HG02970 (cell line): ENCODE measurements around the gene INAVA.
"Not testable (repeated sequence)": the region's sequence is repeated elsewhere in the genome, so short reads cannot be mapped to it uniquely, and the experiment has no call there.

Experiments used
- ATAC-seq: cut with Tn5 transposase; IDR thresholded peaks from one replicate; pipeline ENCODE4 v1.9.1; 2021; ENCODE audit warnings: mild to moderate bottlenecking, moderate library complexity, moderate number of reproducible peaks; ENCODE audit not compliant: unreplicated experiment, low FRiP score

Gene INAVA

GRCh38 chr1:200916152-200916551 lies 21.5 kb downstream of the INAVA start:
- no peak for ATAC-seq

DNA sequence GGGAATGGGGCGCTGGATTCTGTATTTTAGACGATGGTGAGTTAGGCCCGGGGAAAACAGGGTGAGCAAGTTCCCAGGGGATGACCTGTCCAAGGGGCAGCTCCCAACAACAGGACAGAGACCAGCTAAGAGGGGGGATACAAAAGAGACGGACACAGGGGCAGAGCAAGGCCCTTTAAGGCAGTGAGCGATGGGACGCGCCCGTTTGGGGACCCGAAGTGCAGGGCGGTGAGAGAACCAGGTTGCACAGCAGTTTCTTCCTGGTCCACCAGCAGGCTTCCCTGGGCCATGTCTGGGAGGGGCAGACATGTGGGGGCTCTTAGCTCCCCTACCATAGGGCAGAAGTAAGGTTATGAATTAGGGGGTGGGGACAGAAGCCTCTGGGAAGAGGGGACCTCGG lies 22.0 kb downstream of the INAVA start:
- no peak for ATAC-seq

DNA sequence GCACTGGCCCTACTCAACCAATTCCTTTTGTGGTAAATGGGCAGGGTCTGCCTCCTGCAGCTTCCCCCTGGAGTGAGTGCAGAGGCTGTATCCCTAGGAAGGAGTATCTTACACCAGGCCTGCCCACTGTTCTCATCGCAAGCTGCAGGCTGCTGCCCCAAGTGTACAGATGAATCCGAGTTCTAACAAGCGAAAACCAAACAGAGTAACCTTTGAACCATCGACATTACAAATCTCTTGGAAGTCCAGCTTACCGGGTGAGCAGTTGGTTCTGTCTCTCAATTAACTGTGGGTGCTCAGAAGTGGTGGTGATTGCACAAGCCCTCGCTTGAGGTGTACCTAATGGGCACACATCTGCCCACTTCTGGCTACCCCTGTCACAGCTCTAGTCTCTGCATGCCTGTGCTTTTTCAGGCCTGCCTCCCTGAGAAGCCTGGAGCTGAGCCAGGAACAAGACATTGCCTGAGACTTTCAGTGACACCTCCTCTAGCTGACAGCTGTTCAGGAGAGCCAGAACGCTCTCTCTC lies 22.7 kb downstream of the INAVA start:
- ATAC-seq: no peak

- no peak for ATAC-seq
These were observed 23.3 kb downstream of the INAVA start for GRCh38 chr1:200918006-200918405.

DNA sequence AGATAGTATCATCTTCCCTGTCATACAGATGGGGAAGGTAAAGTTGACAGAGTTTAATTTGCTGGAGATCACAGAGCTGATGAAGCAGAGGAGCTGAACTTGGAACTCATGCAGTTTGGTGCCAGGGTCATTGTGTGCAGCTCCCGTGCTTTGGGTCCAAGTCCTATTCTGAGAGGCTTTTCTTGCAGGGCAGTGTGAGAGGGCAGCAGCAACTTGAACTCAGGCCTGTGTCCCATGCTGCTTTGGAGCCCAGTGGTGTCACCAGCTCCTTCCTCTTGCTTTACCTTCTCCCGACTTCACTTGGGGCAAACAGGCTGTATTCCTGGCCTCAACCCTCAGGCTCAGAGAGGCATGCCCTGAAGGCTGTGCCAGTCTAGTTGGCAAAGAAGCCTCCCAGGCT lies 24.7 kb downstream of the INAVA start:
- ATAC-seq: no peak

GRCh38 chr1:200921571-200922110 lies 26.9 kb downstream of the INAVA start:
- no peak for ATAC-seq

GRCh38 chr1:200922406-200922805 lies 27.7 kb downstream of the INAVA start:
- no peak for ATAC-seq

- no peak for ATAC-seq
These were observed 28.9 kb downstream of the INAVA start for GRCh38 chr1:200923601-200924000.

DNA sequence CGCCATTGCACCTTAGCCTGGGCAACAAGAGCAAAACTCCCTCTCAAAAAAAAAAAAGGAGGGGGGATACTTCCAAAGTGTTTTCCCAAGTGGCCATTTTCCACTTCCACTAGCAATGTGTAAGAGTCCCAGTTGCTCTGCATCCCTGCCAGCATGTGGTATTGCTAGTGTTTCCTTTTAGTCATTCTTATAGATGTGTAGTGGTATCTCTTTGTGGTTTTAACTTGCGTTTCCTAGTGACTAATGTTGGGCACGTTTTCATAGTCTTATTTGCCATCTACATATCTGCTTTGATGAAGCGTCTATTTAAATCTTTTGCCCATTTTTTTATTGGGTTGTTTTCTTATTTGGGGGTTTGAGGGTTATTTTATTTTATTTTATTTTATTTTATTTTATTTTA lies 31.1 kb downstream of the INAVA start:
- no peak for ATAC-seq

DNA sequence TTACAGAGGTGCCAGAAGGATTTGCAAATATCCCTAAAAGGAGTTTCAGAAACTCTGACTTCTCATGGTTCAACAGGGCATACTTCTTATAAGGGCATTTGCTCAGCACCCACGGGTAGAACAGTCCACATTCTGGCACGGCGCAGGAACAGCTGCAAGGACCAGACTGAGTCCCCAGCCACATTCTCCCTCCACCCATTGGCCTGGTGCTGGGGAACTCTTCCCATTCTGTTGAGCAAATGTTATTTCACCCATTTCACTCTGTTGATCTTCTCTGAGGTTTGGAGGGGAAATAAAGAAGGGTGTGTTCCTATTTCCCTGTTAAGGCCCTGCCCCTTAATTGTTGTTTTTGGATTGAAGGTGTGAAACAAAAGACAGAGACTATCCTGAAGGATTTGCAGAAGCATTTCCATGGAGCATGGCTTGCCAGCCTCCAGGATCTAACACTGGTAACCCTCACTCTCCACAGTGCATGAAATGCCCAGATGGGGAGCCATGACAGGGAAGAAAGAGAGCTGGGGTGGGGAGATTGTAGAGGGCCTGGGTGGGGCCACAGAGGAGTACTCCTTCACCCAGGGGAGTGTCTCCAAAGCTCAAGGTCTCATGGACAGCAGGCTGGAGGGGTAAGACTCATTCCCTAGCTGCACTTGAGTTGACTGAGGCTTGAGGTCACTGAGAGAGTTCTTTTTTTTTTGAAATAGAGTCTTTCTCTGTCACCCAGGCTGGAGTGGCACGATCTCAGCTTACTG lies 35.0 kb downstream of the INAVA start:
- no peak for ATAC-seq

- not testable (repeated sequence) for ATAC-seq
These were observed 35.6 kb downstream of the INAVA start for GRCh38 chr1:200930285-200930684.

DNA sequence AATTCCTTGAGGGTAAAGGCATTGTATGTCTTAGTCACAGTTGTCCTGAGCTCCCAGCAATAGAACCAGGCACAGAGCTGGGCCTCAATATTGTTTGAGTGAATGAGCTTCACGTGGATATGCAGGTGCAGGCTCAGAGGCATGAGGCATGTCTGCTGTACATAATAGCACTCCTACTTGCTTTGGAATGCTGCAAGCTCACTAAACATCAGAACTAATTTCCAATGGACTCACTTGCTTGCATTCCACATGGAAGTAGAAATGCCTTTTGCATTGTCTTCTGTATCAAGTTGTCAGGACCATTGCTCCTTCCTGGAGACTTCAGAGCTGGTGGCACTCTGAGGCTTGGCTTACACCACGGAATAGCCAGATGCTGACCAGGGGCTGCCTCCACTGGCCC lies 37.1 kb downstream of the INAVA start:
- no peak for ATAC-seq

GRCh38 chr1:200934676-200935245 lies 40.1 kb downstream of the INAVA start:
- ATAC-seq: no peak

DNA sequence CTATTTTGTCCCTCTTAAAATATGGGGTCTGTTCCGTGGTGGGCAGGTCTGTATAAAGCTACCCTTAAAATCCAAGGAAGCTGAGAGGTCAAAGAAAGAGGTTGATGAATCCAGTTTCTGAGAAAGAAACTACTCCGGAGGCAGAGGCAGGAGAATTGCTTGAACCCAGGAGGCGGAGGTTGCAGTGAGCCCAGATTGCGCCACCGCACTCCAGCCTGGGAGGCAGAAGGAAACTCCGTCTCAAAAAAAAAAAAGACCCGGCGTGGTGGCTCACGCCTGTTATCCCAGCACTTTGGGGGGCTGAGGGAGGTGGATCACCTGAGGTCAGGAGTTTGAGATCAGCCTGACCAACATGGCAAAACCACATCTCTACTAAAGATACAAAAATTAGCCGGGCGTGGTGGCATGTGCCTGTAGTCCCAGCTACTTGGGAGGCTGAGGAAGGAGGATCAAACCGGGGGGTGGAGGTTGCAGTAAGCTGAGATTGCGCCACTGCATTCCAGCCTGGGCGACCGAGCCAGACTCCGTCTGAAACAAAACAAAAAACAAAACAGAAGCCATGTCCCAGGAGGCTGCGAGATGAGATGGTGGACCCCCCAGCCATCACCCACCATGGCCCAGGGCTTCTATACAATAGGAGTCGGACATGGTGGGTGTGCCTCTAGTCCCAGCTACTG lies 40.7 kb downstream of the INAVA start:
- not testable (repeated sequence) for ATAC-seq

- ATAC-seq: no peak
These were observed 44.3 kb downstream of the INAVA start for GRCh38 chr1:200938955-200939354.

DNA sequence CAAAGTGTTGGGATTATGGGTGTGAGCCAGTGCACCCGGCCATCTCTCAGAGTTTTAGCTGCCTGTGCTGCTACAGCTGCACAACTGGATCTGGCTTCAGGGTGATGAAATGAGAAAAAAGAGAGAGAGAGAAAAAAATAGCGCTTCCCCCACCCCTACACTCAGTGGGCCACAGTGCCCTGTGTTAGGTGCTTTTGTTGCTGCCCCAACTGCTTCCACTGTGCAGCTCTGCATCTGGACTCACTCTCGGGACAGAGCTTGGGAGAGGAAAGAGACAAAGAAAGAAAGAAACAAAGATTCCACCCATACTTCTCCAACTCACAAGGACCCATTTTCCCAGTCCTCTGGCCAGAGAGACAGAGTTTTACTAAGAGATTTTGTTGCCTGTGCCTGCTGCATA lies 50.4 kb downstream of the INAVA start:
- no peak for ATAC-seq

GRCh38 chr1:200947059-200947566 lies 52.4 kb downstream of the INAVA start:
- no peak for ATAC-seq

GRCh38 chr1:200949626-200950025 lies 54.9 kb downstream of the INAVA start:
- ATAC-seq: no peak

GRCh38 chr1:200951016-200951415 lies 56.3 kb downstream of the INAVA start:
- no peak for ATAC-seq

DNA sequence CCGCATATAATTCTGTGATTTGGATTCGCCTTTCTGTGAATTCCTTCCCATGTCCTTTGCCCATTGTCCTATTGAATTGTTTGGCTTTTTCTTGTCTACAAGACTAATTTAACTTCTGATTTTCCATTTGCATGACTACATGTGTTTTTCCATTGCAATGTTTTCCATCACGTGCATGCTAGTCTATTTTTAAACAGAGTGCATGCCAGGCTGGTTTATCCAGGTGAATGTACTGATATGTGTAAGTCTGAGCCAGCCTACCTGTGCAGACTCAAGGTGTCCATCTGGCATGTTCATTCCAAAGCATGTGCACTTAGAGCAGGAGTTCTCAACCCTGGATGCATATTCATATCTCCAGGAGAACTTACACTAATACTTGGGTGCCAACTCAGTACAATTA lies 59.7 kb downstream of the INAVA start:
- ATAC-seq: no peak

- ATAC-seq: no peak
These were observed 63.9 kb downstream of the INAVA start for GRCh38 chr1:200958597-200958996.
